Stimulated activated CD4-positive, alpha-beta T cell treated with anti-CD3 and anti-CD28 coated beads, Interleukin-12 subunit alpha, Interleukin-12 subunit beta, amount 100 ng/mL, for 48 hours (primary cell): Measurements from ENCODE around the gene IFI44L.
A peak's percentile ranks its signal among the peaks of the same experiment; 100 is the strongest.

ENCODE experiments used
- DNase-seq, 3 donors: peaks; one replicate each; pipeline ENCODE4 v3.0.0-alpha.2; 2020; ENCODE audit warnings: low read depth in 2 of 3, low spot score in 1 of 3

IFI44L gene

DNA sequence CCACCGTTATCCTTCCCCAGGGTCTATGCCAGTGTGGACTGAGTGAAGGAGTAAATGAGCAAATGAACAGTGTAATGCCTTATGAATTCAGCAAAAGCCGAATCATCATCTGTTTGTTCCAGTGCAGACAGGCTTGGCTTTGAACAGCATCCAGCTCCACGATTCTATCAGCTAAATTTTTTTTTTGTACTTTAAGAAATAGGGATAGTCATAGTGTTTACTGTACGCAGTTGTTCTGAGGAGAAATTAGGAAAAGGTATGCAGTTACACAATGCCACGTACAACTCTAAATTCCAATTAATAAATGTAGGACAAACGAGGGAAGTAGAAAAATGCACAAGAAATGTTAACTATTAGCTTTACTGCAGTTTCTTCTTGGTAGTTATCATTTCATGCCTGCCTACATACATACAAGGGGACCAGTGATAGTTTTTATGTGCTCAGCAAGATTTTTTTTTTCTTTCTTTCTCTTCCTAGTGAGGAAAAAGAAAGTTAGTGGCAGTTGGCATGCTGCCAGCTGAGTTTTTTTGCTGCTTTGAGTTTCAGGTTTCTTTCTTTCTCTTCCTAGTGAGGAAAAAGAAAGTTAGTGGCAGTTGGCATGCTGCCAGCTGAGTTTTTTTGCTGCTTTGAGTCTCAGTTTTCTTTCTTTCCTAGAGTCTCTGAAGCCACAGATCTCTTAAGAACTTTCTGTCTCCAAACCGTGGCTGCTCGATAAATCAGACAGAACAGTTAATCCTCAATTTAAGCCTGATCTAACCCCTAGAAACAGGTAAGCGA is at the start of gene IFI44L:
Gene IFI44L (plus strand): TSS at position 646 of the 777 bp plus-strand sequence. CDS start 7,468 bp downstream, outside the sequence.
- peak; percentile 36 to 54 (median 50) for DNase-seq

DNA sequence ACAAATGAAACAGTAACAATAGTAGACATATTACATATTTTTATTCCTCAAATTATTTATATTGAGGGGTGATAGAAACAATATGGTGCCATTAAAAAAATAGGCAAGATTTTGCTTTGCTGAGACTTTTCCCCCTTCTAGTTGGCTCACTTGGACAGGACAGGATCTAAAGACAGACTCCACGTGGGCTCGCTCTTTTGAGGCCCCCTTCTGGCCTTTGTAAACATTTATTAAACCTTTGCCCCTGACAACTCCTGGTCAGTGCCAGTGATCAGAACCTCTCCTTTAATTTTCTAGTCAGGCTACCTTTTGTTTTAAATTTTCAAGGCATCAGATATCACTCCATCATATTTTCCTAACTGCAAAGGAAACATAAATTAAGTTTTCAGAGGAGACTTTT is 49.7 kb upstream of the IFI44L start:
- no peak for DNase-seq

DNA sequence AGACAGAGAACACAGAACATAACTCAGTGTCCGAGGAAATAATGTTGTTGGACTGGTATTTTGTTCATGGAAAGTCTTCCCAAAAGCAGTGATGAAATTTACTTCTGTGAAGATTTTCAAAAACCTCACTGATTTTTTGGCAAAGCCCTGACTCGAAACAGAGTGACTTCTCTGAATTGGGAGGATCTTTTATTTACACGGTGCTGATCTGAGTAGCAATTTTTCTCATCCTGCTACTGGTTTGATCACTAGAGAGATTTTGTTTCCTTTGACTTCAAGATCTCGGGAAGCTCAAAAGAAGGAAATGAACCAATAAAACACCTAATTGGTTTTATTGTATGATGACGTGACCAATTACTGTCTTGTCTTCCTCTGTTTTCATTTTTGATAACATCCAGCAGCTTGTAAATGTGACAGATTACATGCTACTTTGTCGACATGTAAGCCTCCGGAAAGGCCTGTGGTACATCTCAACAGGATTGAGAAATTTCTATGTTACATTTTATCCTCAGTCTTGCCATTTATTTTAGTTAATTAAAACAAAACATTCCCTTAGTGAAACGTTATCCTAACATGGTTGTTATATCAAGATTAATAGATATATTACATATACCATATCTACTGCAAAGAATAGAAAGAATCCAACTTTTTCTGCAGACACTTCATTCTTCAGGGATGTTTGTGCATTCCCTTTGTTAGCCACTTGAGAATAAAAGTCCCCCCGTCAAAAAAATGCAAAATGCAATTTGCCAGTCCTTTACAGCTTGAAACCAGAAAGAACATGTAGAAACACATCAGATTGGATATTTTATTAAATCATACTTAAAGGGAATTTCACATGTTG is 42.8 kb upstream of the IFI44L start:
- DNase-seq, result no peak

DNA sequence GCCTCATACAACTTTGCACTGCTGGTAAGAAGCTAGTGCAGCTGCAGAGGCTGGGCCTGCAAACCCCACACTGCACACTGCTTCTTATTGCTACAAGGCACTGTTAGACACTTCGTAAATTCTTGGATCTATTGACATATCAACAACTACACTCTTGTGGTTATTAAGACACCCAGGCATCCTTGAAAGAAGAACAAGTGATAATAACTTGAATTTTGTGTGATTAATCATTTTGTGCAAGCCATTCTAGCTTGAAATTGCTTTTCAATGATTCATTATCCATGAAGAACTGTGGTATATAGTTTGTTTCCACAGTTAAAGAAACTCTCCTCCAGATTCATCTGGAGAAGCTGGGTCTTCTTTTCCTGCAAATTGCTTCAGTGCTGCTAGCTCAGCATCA is 33.7 kb upstream of the IFI44L start:
- no peak for DNase-seq

DNA sequence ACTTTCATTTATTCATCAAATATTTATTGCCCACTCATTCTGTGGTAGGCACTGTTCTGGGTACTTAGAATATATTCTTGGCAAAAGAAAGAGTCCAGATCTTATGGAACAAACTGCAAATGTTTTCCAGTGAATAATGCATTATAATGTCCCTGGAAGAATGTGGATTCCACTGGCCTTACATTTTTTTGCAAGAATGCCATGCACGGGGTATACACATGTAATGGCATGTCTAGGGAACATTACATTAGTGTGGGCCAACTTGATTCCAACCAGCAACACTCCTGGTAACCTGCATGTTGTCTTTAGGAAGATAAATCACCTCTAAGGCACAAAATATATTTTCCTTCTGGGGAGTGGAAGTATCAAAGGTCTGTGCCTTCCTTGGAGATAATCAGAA is 33.0 kb upstream of the IFI44L start:
- no peak for DNase-seq

DNA sequence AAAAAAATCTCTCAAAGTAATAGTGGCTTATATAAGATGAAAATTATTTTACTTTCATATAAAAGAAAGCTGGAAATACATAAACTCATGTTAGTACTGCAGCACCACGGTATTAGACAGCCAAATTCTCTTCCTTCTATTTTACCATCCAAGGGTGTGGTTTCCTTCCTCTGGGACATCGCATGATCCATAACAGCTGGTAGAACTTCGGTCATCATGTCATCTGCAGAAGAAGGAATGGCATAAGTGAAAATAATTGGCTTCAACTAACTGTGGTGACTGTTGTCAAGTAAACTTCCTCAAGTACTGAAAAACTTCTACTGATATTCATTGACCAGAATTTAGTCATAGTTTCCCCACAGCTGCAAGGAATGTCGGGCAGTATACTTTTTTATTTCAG is 28.3 kb upstream of the IFI44L start:
- no peak for DNase-seq

DNA sequence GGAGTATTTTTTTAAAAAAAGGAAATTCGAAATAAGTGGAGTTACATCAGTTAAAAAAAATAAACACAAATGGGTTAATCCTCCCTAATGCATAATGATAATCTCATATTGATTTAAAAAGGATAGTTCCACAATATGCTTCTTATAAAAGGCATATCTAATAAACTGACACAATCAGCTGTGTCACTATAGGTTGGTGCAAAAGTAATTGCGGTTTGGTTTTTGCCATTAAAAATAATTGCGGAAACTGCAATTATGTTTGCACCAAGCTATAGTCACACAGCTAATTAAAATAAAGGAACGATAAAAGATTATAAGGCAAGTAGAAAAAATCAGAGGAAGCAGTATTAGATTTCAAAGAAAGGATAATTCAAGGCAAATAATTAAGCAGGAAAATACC is 21.0 kb upstream of the IFI44L start:
- DNase-seq, result no peak

DNA sequence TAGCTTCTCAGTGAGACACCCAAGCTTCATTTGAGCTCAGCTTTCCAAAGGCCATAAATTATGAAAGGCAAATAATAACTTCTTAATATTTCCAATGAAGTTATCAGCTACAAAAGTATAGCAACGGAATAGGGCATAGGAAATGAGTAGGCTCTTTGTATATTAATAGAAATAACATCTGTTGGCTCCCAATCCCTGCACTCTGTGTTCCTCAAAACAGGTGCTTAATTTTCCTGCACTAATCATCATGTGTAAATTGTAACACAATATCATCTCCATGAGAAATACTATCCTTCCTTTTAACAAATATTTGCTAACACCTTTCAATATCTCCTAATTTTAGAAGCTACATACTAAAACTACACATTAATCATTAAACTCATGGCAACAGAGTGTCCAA is 19.2 kb upstream of the IFI44L start:
- DNase-seq, result no peak

DNA sequence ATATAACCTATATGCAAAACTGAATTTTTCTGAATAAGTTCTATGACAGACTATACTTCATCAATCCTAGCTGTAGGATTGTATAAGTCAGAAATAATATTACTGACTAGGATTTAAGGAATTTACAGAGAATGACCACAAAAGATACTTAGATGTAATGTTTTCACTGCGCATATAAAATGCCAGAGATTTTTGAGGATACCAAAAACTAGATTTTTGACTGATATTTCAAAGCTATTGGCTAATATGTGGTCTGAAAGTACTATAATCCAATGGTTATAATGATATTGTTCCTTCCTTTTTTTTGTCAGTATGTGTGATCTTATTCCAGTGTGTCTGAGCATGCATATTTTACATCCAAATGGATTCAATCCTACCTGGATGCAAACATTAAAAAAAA is 17.0 kb upstream of the IFI44L start:
- no peak for DNase-seq

DNA sequence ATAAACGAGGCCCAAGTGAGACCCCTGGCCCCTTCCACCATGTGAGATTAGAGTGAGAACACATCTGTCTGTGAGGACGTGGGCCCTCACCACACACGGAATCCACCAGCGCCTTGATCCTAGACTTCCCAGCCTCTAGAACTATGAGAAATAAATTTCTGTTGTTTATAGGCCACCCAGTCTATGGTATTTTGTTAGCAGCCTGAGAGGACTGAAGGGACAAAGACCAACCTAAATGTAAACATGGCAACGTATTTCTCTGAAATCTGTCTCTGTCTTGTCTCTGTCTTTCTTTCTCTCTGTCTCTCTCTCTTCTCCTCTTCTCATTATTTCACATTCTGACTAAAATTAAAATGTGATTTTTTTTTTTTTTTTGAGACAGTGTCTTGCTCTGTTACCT is 15.6 kb upstream of the IFI44L start:
- DNase-seq, result no peak

DNA sequence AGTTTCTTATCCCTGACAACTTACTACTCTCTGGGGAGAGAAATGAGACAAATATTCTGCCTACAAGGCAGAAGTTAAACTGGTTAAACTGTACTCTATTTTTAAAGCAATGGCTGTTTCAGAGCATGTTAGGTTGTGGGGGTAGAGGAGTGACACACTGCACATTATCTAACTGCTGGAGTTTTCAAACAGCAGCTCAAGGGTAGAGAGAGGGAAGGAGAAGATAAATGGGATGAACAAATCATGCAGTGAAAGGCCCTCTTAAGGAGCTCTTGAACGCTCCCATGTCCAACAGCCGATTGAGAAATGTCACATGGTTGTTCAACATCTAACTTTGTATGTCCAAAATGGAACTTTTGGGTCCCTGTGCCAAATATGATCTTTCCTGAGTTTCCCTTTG is 14.0 kb upstream of the IFI44L start:
- DNase-seq, result no peak

DNA sequence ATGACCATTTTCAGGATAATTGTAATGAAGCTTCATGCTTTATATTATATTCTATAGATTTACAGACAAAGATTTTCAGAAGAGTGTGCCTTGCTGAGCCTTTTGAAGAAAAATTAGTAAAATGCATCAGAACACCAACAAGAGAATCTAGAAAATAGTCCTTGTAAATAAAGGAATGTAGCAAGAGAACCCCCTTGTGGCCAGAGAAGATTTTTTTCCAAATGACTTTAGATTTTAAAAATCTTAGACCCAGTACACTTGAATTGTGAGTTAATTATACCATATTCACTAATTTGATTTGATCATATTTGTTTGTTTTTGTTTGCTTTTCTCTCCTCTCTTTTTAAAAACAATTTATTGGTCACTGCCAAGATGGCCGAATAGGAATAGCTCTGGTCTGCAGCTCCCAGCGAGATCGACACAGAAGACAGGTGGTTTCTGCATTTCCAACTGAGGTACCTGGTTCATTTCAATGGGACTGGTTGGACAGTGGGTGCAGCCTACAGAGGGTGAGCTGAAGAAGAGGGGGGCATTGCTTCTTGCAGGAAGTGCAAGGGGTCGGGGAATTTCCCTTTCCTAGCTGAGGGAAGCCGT is 12.8 kb upstream of the IFI44L start:
- no peak for DNase-seq

DNA sequence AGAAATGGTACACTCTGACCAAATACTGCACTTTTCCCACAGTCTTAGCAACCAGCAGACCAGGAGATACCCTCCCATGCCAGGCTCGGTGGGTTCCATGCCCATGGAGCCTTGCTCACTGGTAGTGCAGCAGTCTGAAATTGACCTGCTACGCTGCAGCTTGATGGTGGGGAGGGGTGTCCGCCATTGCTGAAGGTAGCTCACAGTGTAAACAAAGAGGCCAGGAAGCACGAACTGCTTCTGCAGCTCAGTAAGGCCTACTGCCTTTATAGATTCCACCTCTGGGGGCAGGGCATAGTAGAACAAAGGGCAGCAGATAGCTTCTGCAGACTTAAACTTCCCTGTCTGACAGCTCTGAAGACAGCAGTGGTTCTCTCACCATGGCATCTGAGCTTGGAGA is 12.3 kb upstream of the IFI44L start:
- DNase-seq, result no peak

DNA sequence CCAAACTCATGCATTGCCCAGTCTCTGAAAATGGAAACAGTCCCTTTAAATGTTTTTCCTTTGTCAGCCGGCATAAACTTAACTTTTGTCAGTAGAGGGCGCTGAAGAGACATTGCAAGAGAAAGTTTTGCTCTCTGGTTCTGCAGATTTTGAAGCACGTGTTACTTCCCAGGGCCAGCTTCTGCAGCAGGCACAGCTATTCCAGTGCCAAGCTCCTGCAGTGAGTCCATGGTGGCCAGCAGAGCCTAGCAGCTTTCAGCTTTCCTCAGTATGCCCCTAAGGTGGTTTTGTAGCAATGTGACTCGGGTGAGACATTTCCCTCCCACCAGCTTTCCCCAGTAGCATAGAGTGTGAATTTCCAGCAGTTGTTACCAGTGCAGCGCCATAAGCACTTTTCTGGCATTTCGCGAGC is 2.6 kb upstream of the IFI44L start:
- peak; percentile 15 to 60 (median 30) for DNase-seq

DNA sequence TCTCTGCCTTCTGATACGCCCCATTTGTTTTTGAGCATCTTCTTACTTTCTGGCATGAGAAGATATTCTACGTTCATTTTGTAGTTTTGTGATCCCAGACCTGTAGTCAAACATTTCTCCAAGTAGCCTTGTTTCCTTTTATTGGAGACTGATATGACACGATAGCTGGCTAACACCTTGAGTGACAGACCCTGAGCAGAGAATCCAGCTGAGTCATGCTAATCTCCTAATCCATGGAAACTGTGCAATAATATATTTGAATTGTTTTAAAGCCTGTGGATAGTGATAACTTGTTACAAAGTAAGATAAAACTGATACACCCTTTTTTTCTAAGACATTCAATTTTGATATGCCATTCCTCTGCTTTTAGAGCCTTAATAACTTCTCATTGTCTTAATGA is 1.2 kb upstream of the IFI44L start:
- DNase-seq, result no peak

DNA sequence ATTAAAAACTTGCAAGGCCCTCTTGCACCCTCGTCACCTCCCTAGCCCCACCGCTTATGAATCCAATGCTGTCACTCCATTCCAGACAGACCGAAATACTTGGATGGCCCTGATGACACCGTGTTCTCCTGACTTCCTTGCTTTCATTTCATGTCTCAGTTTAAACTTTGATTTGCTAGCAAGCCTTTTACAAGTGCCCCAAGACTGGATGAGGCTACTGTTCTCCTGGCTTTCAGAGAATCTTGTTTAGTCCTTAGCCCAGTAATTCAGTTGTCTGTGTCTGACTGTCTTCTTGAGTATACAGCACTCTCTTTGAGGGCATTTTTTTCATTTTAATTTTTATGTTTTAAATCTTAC is 824 bp upstream of the IFI44L start:
- no peak for DNase-seq

DNA sequence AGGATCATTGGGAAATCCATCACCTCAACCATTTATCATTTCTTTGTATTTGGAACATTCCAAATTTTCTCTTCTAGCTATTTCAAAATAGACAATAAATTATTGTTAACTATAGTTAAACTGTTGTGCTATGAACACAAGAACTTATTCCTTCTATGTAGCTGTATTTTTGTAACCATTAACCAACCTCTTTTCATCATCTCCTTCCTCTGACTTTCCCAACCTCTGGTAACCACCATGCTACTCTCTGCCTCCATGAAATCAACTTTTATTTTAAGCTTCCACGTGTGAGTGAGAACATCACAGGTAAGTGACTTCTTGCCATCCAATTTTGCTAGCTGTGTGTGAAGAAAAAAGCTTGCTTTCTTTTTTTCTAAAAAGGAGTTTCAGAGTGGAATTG is 418 bp downstream of the IFI44L start:
- DNase-seq, result no peak

DNA sequence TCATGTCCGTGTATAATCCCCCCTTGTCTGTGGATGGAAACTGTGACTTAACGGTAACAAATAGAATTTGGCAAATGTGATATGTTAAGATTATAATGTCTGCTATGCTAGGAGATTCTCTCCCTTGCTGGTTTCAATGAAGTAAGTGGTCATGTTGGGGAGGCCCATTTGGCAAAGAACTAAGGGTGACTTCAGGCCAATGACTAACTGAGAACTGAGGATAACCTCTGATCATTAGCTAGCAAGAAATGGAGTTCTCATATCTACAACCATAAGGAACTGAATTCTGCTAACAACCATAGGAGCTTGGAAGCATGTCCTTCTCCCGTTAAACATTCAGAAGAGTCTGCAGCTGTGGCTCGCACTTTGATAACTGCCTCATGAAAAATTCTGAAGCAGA is 2.3 kb downstream of the IFI44L start:
- no peak for DNase-seq

DNA sequence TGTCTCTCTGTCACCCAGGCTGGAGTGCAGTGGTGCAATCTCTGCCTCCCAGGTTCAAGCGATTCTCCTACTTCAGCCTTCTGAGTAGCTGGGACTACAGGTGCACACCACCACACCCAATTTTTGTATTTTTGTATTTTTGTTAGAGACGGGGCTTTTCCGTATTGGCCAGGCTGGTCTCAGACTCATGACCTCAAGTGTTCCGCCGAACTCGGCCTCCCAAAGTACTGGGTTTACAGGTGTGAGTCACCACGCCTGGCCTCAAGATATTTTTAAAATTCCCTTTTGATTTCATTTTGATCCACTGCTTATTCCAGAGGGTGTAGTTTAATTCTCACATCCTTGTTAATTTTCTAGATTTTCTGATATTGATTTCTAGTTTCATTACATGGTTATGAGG is 3.8 kb downstream of the IFI44L start:
- no peak for DNase-seq

DNA sequence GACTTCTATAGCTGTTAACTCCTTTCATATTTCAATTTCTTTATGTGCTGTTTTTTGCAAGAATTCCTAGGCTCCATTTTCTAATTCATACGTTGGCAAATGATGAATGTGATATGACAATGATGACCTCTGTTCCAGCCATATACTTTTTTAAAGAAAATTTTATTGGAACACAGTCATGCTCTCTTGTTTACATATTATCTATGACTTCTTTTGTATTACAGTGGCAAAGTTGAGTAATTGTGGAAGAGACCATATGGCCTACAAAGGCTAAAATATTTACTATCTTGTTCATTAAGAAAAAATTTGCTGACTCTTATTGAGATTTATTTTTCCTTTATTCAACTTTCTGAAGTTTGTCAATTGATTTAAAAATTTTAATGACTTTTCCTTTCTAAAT is 7.1 kb downstream of the IFI44L start:
- DNase-seq, result no peak

DNA sequence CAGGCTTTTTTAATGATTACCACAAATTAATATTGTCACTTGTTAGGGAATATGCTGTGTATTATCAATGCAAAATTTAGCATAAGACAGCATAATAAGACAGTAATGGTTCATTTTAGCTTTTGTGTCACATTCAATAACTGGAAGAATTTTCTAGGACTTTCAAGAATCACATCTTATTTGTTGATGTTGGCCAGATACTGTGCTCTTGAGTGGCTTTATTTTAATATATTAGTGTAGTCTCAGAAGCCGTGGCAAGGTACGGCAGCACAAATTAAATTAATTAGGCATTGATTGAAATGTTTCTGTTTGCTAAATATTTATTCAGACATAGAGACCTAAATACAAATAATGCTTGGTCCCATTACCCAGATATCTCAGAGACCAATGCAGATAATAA is 10.4 kb downstream of the IFI44L start:
- DNase-seq, result no peak

DNA sequence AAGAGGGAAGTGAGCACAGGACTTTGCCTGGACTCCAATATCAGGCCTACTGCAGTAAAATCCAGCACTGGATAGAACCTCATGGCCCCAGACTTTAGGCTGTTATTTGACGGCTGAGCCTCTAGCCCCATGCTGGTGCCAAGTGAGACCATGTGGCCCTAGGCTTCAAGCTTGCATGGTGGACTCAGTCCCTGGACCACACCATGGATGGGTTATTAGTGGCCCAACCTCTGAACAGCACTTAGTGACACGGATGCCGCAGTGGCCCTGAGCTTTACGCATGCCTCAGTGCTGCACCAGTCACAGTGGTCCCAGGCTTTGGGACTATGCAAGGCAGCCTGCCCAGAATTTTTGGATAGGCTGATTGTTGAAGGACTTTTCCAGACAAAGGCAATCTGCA is 13.0 kb downstream of the IFI44L start:
- no peak for DNase-seq
